Measurements from ENCODE around the gene USP32.

DNA sequence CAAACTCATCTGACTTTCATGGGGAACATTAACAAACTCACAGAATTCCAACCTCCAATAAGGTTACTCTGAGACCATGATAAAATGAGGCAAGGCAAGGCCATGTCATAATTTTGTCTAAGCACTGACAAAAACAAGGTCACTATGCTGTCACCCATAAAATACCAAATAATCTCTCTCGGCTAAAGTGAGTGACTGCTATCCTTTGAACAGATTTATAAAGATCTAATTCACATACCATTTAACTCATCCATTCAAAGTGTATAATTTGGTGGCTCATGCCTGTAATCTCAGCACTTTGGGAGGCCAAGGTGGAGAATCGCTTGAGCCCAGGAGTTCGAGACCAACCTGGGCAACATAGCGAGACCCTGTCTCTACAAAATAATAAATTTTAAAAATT lies 262.8 kb downstream of the USP32 start:
- TF ChIP-seq, protein P1, sequence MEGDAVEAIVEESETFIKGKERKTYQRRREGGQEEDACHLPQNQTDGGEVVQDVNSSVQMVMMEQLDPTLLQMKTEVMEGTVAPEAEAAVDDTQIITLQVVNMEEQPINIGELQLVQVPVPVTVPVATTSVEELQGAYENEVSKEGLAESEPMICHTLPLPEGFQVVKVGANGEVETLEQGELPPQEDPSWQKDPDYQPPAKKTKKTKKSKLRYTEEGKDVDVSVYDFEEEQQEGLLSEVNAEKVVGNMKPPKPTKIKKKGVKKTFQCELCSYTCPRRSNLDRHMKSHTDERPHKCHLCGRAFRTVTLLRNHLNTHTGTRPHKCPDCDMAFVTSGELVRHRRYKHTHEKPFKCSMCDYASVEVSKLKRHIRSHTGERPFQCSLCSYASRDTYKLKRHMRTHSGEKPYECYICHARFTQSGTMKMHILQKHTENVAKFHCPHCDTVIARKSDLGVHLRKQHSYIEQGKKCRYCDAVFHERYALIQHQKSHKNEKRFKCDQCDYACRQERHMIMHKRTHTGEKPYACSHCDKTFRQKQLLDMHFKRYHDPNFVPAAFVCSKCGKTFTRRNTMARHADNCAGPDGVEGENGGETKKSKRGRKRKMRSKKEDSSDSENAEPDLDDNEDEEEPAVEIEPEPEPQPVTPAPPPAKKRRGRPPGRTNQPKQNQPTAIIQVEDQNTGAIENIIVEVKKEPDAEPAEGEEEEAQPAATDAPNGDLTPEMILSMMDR (conservative IDR thresholded peaks at IDR 0.05) = no peak
- TF ChIP-seq EZH2 (IDR thresholded peaks at IDR 0.05; ENCODE audit: low read depth) = no peak
